Spleen (tissue), 11 donors: ENCODE data around the gene ZNF469. TPM values are rescaled to one million over a fixed set of nuclear protein-coding genes. Genes with fewer than 3 reads are reported as not detected.

ENCODE experiments used
- DNase-seq: peaks from one replicate; pipeline ENCODE4 v3.0.0-alpha.2; 2020
- H3K27ac ChIP-seq, 8 donors: fragments of 200-600 bp; sonication (generic) in 7 of 8; 1 replicate in 4 of 8; 2 replicates in 4 of 8; pipeline versions ENCODE4 v1.5.0 to v1.8.0; 2016 to 2021; ENCODE audit warnings: inconsistent platforms in 4 of 8, mild to moderate bottlenecking in 4 of 8, moderate library complexity in 1 of 8
- H3K27me3 ChIP-seq, 7 donors: fragments of 200-600 bp; sonication (generic) in 6 of 7; replicated peaks in 1 of 7; 1 replicate in 4 of 7; 2 replicates in 3 of 7; pipeline versions ENCODE4 v1.5.0 to v1.8.0; 2016 to 2021; ENCODE audit warnings: inconsistent platforms in 3 of 7, mild to moderate bottlenecking in 1 of 7
- H3K36me3 ChIP-seq, 6 donors: fragments of 200-600 bp; sonication (generic) in 5 of 6; 1 replicate in 4 of 6; 2 replicates in 2 of 6; pipeline versions ENCODE4 v1.5.0 to v1.8.0; 2016 to 2021; ENCODE audit warnings: inconsistent platforms in 2 of 6
- H3K4me1 ChIP-seq, 6 donors: fragments of 200-600 bp; sonication (generic) in 5 of 6; 1 replicate in 3 of 6; 2 replicates in 3 of 6; pipeline versions ENCODE4 v1.5.0 to v1.8.0; 2016 to 2021; ENCODE audit warnings: inconsistent platforms in 3 of 6
- H3K4me3 ChIP-seq, 8 donors: fragments of 200-600 bp; sonication (generic) in 7 of 8; 1 replicate in 4 of 8; 2 replicates in 4 of 8; pipeline versions ENCODE4 v1.5.0 to v1.8.0; 2016 to 2021; ENCODE audit warnings: inconsistent platforms in 4 of 8, mild to moderate bottlenecking in 4 of 8, moderate library complexity in 2 of 8
- H3K9me3 ChIP-seq, 8 donors: fragments of 200-600 bp; sonication (generic) in 7 of 8; 1 replicate in 4 of 8; 2 replicates in 4 of 8; pipeline versions ENCODE4 v1.5.0 to v1.8.0; 2016 to 2021; ENCODE audit warnings: inconsistent platforms in 4 of 8
- POLR2A ChIP-seq, 3 donors: fragments of 450-650 bp; IDR thresholded peaks; one replicate each; pipeline ENCODE4 v1.5.1; 2017; ENCODE audit warnings: antibody characterized with exemption in 3 of 3, mild to moderate bottlenecking in 1 of 3
- POLR2AphosphoS5 ChIP-seq, 3 donors: sonication (generic); formaldehyde crosslinking; IDR thresholded peaks; one replicate each; pipeline ENCODE4 v1.5.1; 2017; ENCODE audit warnings: antibody characterized with exemption in 3 of 3
- WGBS, 5 donors: extraction: QIAGEN DNeasy Blood & Tissue Kit in 3 of 5; methylation state at CpG; one replicate each; pipeline versions ENCODE4 v1.1.5 to v1.1.7; 2013 to 2018; 5-methylcytosine and 5-hydroxymethylcytosine counted together
- intact Hi-C: fragments of 100-400 bp; cut with DNase I; formaldehyde crosslinking; loops from one replicate; pipeline ENCODE4 v1.15.0; 2023; ENCODE audit warnings: low total_unique reads
- polyA plus RNA-seq, 3 donors: library from polyadenylated mRNA; stranded (reverse); fragments of 200-250 nt; gene quantifications; one replicate each; pipeline ENCODE4 v1.2.1, GENCODE V29; 2013
- total RNA-seq, 7 donors: library from RNA; depleted of rRNA in 3 of 7; stranded (reverse); fragments of >200 nt in 3 of 7; fragmentation: NEBNext Ultra II Directional in 4 of 7; extraction: Animal tissue kit (Norgen Biotek cat#: 25700) in 4 of 7; gene quantifications; one replicate each; pipeline versions ENCODE4 v1.1.0 to v1.2.1, GENCODE V29; 2016 to 2021
- TF ChIP-seq, protein P1 (sequence below), 11 experiments: fragments of 200-600 bp in 7 of 11; fragments of 450-650 bp in 4 of 11; sonication (generic) in 4 of 11; IDR thresholded peaks in 8 of 11; conservative IDR thresholded peaks in 3 of 11; 1 replicate in 7 of 11; 2 replicates in 4 of 11; pipeline versions ENCODE4 v1.4.0 to v1.8.0; 2016 to 2021; ENCODE audit warnings: antibody characterized with exemption in 11 of 11, inconsistent platforms in 4 of 11, mild to moderate bottlenecking in 1 of 11
- donor health status: healthy with polysubstance abuse.
- donor health status: DM: no; HTN: no; CAD: no; lungs with moderate emphysema.
- donor health status: DM: no; HTN: no; CAD: no.
- donor health status: Bipolar disorder and iron deficiency.
- donor health status: healthy.
- donor health status: DM: no; HTN: no; CAD: no.
- donor health status: DM: yes; HTN: yes; CAD: no.

The ZNF469 gene
- total and polyA plus RNA-seq, 10 donors, result 0.27 to 8.0 (median 3.3) TPM

DNA sequence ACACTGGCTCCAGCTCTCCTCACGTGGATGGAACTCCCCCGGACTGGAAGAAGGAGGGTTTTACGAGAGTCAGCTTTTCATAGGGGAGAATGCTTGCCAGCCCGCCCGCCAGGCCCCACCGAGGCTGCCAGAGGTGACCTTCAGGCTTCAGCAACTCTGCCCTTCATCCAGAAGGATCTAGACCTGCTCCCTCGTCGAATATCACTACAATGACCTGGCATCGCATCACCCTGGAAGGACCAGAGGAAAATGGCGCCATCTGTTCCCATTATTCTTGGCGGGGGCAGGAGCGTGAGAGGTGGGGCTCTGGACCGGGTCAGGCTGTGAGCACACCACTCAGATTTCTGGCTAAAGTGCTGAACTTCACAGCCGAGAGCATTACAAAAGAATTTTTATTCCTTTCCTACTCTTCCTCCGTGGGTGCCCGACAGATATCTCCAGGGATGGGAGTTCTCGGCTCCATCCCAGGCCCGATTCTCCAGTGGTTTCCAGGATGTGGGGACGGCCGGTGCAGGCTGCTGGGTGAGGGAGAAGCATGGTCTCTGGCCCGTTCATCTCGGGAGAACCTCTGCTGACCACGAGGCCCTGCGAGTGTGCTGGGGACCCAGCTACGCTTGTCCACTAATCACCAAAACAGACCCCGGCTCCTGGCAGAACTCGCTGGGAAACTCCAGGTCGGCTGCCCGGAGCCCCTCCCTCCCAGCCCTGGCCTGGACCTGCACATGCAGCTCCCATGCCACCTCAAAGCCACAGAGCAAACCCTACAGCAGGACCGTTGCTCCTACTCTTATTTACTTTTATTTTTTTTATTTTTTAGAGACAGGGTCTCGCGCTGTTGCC is 36.8 kb upstream of the ZNF469 start:
- intact Hi-C loops, result no loop called here
- Histone ChIP-seq H3K36me3 (no peaks in the 10 kb centered on the region), H3K4me1 (peaks cover 0 to 15% (median 7%) of the 10 kb centered on the region in 6 donors), H3K9me3 (peaks cover 0 to 11% (median 3%) of the 10 kb centered on the region in 8 donors), H3K27me3 (peaks cover 0 to 15% (median 0%) of the 10 kb centered on the region in 7 donors), H3K27ac (no peak overlapping the region), H3K4me3 (no peak overlapping the region)
- DNase-seq, result no peak
- TF ChIP-seq POLR2A (IDR thresholded peaks at IDR 0.05), result no peak
- TF ChIP-seq POLR2AphosphoS5 (IDR thresholded peaks at IDR 0.05), result no peak
- TF ChIP-seq, protein P1, sequence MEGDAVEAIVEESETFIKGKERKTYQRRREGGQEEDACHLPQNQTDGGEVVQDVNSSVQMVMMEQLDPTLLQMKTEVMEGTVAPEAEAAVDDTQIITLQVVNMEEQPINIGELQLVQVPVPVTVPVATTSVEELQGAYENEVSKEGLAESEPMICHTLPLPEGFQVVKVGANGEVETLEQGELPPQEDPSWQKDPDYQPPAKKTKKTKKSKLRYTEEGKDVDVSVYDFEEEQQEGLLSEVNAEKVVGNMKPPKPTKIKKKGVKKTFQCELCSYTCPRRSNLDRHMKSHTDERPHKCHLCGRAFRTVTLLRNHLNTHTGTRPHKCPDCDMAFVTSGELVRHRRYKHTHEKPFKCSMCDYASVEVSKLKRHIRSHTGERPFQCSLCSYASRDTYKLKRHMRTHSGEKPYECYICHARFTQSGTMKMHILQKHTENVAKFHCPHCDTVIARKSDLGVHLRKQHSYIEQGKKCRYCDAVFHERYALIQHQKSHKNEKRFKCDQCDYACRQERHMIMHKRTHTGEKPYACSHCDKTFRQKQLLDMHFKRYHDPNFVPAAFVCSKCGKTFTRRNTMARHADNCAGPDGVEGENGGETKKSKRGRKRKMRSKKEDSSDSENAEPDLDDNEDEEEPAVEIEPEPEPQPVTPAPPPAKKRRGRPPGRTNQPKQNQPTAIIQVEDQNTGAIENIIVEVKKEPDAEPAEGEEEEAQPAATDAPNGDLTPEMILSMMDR (IDR thresholded peaks at IDR 0.05 in 8 of 11, conservative IDR thresholded peaks at IDR 0.05 in 3 of 11), result no peak
- WGBS, 5 donors, result 85 to 92% (median 86%) methylated on average over 16 to 32 of the region's 32 CpGs

- intact Hi-C loops, result no loop called here
- peak; percentile 53 for DNase-seq
These were observed 35.9 kb upstream of the ZNF469 start for GRCh38 chr16:88346680-88347505.

GRCh38 chr16:88347656-88348376 is 34.9 kb upstream of the ZNF469 start:
- Histone ChIP-seq H3K36me3 (no peaks in the 10 kb centered on the region), H3K4me1 (peaks cover 0 to 15% (median 7%) of the 10 kb centered on the region in 6 donors), H3K4me3 (no peak overlapping the region), H3K27ac (no peak overlapping the region), H3K9me3 (peaks cover 0 to 9% (median 3%) of the 10 kb centered on the region in 8 donors), H3K27me3 (no peaks in the 10 kb centered on the region)
- WGBS, 5 donors, result 42 to 61% (median 46%) methylated on average over 11 to 21 of the region's 21 CpGs
- TF ChIP-seq POLR2AphosphoS5 (IDR thresholded peaks at IDR 0.05), result peak; percentile 14 to 51 (median 26)
- no peak for TF ChIP-seq POLR2A (IDR thresholded peaks at IDR 0.05)
- TF ChIP-seq, protein P1 (IDR thresholded peaks at IDR 0.05 in 8 of 11, conservative IDR thresholded peaks at IDR 0.05 in 3 of 11), result peak in 2 of 11 experiments; percentile 7 to 12
- peak; percentile 83 for DNase-seq
- intact Hi-C loops, result no loop called here

More at GRCh38 chr16:88346680-88347505, 35.9 kb upstream of the ZNF469 start:
- Histone ChIP-seq H3K9me3 (peaks cover 0 to 11% (median 3%) of the 10 kb centered on the region in 8 donors), H3K4me3 (no peak overlapping the region), H3K36me3 (no peaks in the 10 kb centered on the region), H3K27ac (no peak overlapping the region), H3K27me3 (peaks cover 0 to 5% (median 0%) of the 10 kb centered on the region in 7 donors), H3K4me1 (peaks cover 0 to 15% (median 7%) of the 10 kb centered on the region in 6 donors)
- TF ChIP-seq, protein P1 (IDR thresholded peaks at IDR 0.05 in 8 of 11, conservative IDR thresholded peaks at IDR 0.05 in 3 of 11), result no peak
- no peak for TF ChIP-seq POLR2AphosphoS5 (IDR thresholded peaks at IDR 0.05)
- TF ChIP-seq POLR2A (IDR thresholded peaks at IDR 0.05), result no peak
- WGBS, 5 donors, result 87 to 93% (median 89%) methylated on average over 25 to 26 of the region's 26 CpGs
